H1 (cell line): Measurements from ENCODE around the gene TMCC1. TPM values are rescaled to one million over a fixed set of nuclear protein-coding genes. Genes with fewer than 3 reads are reported as not detected.
A peak's percentile ranks its signal among the peaks of the same experiment; 100 is the strongest.

Source experiments
- JUN ChIP-seq: IDR thresholded peaks from 2 replicates; pipeline ENCODE4 v1.6.1; 2011; ENCODE audit warnings: low read depth, mild to moderate bottlenecking, improper control_type of control experiment, low read length
- KDM5A ChIP-seq: fragments of 200-600 bp; IDR thresholded peaks from 2 replicates; pipeline ENCODE4 v1.7.1; 2012; ENCODE audit warnings: mild to moderate bottlenecking, low read length, inconsistent platforms, mixed read lengths
- POU5F1 ChIP-seq: IDR thresholded peaks from 2 replicates; pipeline ENCODE4 v1.6.1; 2011; ENCODE audit warnings: low read depth, mild to moderate bottlenecking, low read length, moderate library complexity
- RFX5 ChIP-seq: IDR thresholded peaks from 2 replicates; pipeline ENCODE4 v1.6.1; 2011; ENCODE audit warnings: low read depth, low read length, improper control_type of control experiment, borderline replicate concordance
- TAF7 ChIP-seq: optimal IDR thresholded peaks from 2 replicates; pipeline ENCODE3; 2011; ENCODE audit warnings: low read depth, mild to moderate bottlenecking, inconsistent platforms, low read length, moderate library complexity, borderline replicate concordance
- TEAD4 ChIP-seq: IDR thresholded peaks from 2 replicates; pipeline ENCODE4 v1.6.1; 2012; ENCODE audit warnings: low read depth, low read length, inconsistent platforms, mixed read lengths
- polyA plus RNA-seq, 7 experiments: library from polyadenylated mRNA; depleted of rRNA in 3 of 7; stranded (reverse) in 5 of 7; unstranded in 2 of 7; fragments of >200 nt in 5 of 7; fragments of 200-250 nt in 2 of 7; gene quantifications; 1 replicate in 5 of 7; 2 replicates in 1 of 7; 4 replicates in 1 of 7; pipeline versions ENCODE4 v1.2.1 to v1.2.3, GENCODE V29; 2011 to 2013; ENCODE audit warnings: missing spikeins in 2 of 7, mixed read lengths in 2 of 7
- total RNA-seq: library from RNA; stranded (reverse); fragmentation: NEBNext Ultra II Directional; extraction: Animal tissue kit (Norgen Biotek cat#: 25700); gene quantifications from 2 replicates; pipeline ENCODE4 v1.2.1, GENCODE V29; 2021

Gene TMCC1
- total and polyA plus RNA-seq, 2 of the 8 experiments (the other 6 are each of a cell fraction or from before 2014, with no cell fraction given) = 10.4 to 27.1 TPM

- TF ChIP-seq JUN (0 out of 2 replicates have a peak, but pooled peaks have one; percentile 15), KDM5A (no peak), POU5F1 (no peak), TEAD4 (peak; percentile 47; the same call in 1 of the 2 replicates), RFX5 (no peak), TAF7 (no peak)
Measured at GRCh38 chr3:129651435-129652202, 241.9 kb downstream of the TMCC1 start (continued).
